Spleen (tissue), 11 donors: ENCODE data around the gene LMO2. TPM values are rescaled to one million over a fixed set of nuclear protein-coding genes. Genes with fewer than 3 reads are reported as not detected.
A peak's percentile ranks its signal among the peaks of the same experiment; 100 is the strongest.

Experiments
- DNase-seq: peaks from one replicate; pipeline ENCODE4 v3.0.0-alpha.2; 2020
- H3K27ac ChIP-seq, 8 donors: fragments of 200-600 bp; sonication (generic) in 7 of 8; 1 replicate in 4 of 8; 2 replicates in 4 of 8; pipeline versions ENCODE4 v1.5.0 to v1.8.0; 2016 to 2021; ENCODE audit warnings: inconsistent platforms in 4 of 8, mild to moderate bottlenecking in 4 of 8, moderate library complexity in 1 of 8
- H3K27me3 ChIP-seq, 7 donors: fragments of 200-600 bp; sonication (generic) in 6 of 7; replicated peaks in 1 of 7; 1 replicate in 4 of 7; 2 replicates in 3 of 7; pipeline versions ENCODE4 v1.5.0 to v1.8.0; 2016 to 2021; ENCODE audit warnings: inconsistent platforms in 3 of 7, mild to moderate bottlenecking in 1 of 7
- H3K36me3 ChIP-seq, 6 donors: fragments of 200-600 bp; sonication (generic) in 5 of 6; 1 replicate in 4 of 6; 2 replicates in 2 of 6; pipeline versions ENCODE4 v1.5.0 to v1.8.0; 2016 to 2021; ENCODE audit warnings: inconsistent platforms in 2 of 6
- H3K4me1 ChIP-seq, 6 donors: fragments of 200-600 bp; sonication (generic) in 5 of 6; 1 replicate in 3 of 6; 2 replicates in 3 of 6; pipeline versions ENCODE4 v1.5.0 to v1.8.0; 2016 to 2021; ENCODE audit warnings: inconsistent platforms in 3 of 6
- H3K4me3 ChIP-seq, 8 donors: fragments of 200-600 bp; sonication (generic) in 7 of 8; 1 replicate in 4 of 8; 2 replicates in 4 of 8; pipeline versions ENCODE4 v1.5.0 to v1.8.0; 2016 to 2021; ENCODE audit warnings: inconsistent platforms in 4 of 8, mild to moderate bottlenecking in 4 of 8, moderate library complexity in 2 of 8
- H3K9me3 ChIP-seq, 8 donors: fragments of 200-600 bp; sonication (generic) in 7 of 8; 1 replicate in 4 of 8; 2 replicates in 4 of 8; pipeline versions ENCODE4 v1.5.0 to v1.8.0; 2016 to 2021; ENCODE audit warnings: inconsistent platforms in 4 of 8
- POLR2A ChIP-seq, 3 donors: fragments of 450-650 bp; IDR thresholded peaks; one replicate each; pipeline ENCODE4 v1.5.1; 2017; ENCODE audit warnings: antibody characterized with exemption in 3 of 3, mild to moderate bottlenecking in 1 of 3
- POLR2AphosphoS5 ChIP-seq, 3 donors: sonication (generic); formaldehyde crosslinking; IDR thresholded peaks; one replicate each; pipeline ENCODE4 v1.5.1; 2017; ENCODE audit warnings: antibody characterized with exemption in 3 of 3
- WGBS, 5 donors: extraction: QIAGEN DNeasy Blood & Tissue Kit in 3 of 5; methylation state at CpG; one replicate each; pipeline versions ENCODE4 v1.1.5 to v1.1.7; 2013 to 2018; 5-methylcytosine and 5-hydroxymethylcytosine counted together
- intact Hi-C: fragments of 100-400 bp; cut with DNase I; formaldehyde crosslinking; loops from one replicate; pipeline ENCODE4 v1.15.0; 2023; ENCODE audit warnings: low total_unique reads
- polyA plus RNA-seq, 3 donors: library from polyadenylated mRNA; stranded (reverse); fragments of 200-250 nt; gene quantifications; one replicate each; pipeline ENCODE4 v1.2.1, GENCODE V29; 2013
- total RNA-seq, 7 donors: library from RNA; depleted of rRNA in 3 of 7; stranded (reverse); fragments of >200 nt in 3 of 7; fragmentation: NEBNext Ultra II Directional in 4 of 7; extraction: Animal tissue kit (Norgen Biotek cat#: 25700) in 4 of 7; gene quantifications; one replicate each; pipeline versions ENCODE4 v1.1.0 to v1.2.1, GENCODE V29; 2016 to 2021
- TF ChIP-seq, protein P1 (sequence below), 11 experiments: fragments of 200-600 bp in 7 of 11; fragments of 450-650 bp in 4 of 11; sonication (generic) in 4 of 11; IDR thresholded peaks in 8 of 11; conservative IDR thresholded peaks in 3 of 11; 1 replicate in 7 of 11; 2 replicates in 4 of 11; pipeline versions ENCODE4 v1.4.0 to v1.8.0; 2016 to 2021; ENCODE audit warnings: antibody characterized with exemption in 11 of 11, inconsistent platforms in 4 of 11, mild to moderate bottlenecking in 1 of 11
- donor health status: healthy with polysubstance abuse.
- donor health status: DM: no; HTN: no; CAD: no; lungs with moderate emphysema.
- donor health status: DM: no; HTN: no; CAD: no.
- donor health status: Bipolar disorder and iron deficiency.
- donor health status: healthy.
- donor health status: DM: no; HTN: no; CAD: no.
- donor health status: DM: yes; HTN: yes; CAD: no.

LMO2 gene
- total and polyA plus RNA-seq, 10 donors, result 36.0 to 79.4 (median 61.5) TPM

DNA sequence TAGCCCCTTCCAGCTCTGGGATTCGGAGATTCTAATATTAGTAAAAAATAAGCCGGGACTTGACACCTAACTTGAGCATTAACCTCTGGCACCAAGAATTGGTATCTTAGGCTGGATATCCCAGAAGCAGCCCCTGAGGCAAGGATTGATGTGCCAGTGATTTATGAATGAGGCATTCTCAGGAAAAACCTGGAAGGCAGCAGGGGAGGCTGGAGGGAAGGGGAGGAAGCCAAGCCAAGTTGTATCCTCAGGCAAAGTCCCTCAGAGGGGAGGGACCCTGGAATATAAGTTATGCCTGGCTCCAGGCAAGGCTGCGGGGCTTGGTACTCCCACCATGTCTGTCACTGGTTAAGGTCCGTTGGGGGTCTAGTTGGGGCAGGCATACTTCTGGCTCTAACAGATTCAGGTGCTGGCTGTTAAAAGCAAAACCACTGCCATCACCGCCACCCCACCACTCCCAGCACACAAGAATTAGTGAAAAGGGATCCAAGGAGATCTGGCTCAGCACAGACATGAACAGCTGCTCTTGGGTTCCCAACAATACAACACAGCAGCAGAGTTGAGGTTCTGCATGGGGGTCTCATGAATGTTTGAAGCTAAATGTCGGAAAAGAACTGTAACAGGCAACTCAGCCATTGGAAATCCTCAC is 29.8 kb downstream of the LMO2 start:
- WGBS, 5 donors, result 78 to 88% (median 84%) methylated on average over 4 to 6 of the region's 6 CpGs
- Histone ChIP-seq H3K27me3 (no peaks in the 10 kb centered on the region), H3K4me1 (peaks cover 4 to 93% (median 51%) of the 10 kb centered on the region in 6 donors), H3K36me3 (peaks cover 0 to 85% (median 19%) of the 10 kb centered on the region in 6 donors), H3K27ac (peak overlapping the region in 3 of 8 donors; percentile 0 to 32 (median 15)), H3K9me3 (no peaks in the 10 kb centered on the region), H3K4me3 (no peak overlapping the region)
- DNase-seq, result peak; percentile 29
- intact Hi-C loops, result loop anchor here (2.0 kb wide), 1 partner anchor 109 kb away; no protein-coding TSS in a partner anchor
- TF ChIP-seq, protein P1, sequence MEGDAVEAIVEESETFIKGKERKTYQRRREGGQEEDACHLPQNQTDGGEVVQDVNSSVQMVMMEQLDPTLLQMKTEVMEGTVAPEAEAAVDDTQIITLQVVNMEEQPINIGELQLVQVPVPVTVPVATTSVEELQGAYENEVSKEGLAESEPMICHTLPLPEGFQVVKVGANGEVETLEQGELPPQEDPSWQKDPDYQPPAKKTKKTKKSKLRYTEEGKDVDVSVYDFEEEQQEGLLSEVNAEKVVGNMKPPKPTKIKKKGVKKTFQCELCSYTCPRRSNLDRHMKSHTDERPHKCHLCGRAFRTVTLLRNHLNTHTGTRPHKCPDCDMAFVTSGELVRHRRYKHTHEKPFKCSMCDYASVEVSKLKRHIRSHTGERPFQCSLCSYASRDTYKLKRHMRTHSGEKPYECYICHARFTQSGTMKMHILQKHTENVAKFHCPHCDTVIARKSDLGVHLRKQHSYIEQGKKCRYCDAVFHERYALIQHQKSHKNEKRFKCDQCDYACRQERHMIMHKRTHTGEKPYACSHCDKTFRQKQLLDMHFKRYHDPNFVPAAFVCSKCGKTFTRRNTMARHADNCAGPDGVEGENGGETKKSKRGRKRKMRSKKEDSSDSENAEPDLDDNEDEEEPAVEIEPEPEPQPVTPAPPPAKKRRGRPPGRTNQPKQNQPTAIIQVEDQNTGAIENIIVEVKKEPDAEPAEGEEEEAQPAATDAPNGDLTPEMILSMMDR (IDR thresholded peaks at IDR 0.05 in 8 of 11, conservative IDR thresholded peaks at IDR 0.05 in 3 of 11), result no peak
- no peak for TF ChIP-seq POLR2AphosphoS5 (IDR thresholded peaks at IDR 0.05)
- TF ChIP-seq POLR2A (IDR thresholded peaks at IDR 0.05), result no peak

DNA sequence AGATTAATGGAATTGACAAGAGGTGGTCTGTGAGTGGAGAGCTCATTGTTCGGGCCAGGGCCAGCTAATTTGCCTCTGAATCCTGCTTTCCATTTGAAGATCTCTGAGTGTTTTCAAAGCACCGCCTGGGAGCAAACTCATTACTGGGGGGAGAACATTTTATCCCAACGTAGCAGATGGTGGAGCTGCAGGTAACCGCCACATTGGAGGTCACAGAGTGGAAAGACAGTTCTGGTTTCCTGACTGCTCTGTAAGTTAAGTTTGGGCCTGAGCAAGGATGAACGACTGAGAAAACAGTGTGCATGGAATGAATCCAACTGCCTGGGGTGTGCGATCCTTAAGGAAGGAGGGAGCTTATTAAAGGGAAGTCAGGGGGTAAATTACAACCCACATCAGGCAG is 30.5 kb downstream of the LMO2 start:
- DNase-seq, result no peak
- Histone ChIP-seq H3K4me3 (no peak overlapping the region), H3K27me3 (no peaks in the 10 kb centered on the region), H3K4me1 (peaks cover 4 to 88% (median 47%) of the 10 kb centered on the region in 6 donors), H3K36me3 (peaks cover 0 to 86% (median 19%) of the 10 kb centered on the region in 6 donors), H3K9me3 (no peaks in the 10 kb centered on the region), H3K27ac (peak overlapping the region in 1 of 8 donors; percentile 0)
- 68 to 76% (median 72%) methylated on average over 6 of the region's 6 CpGs for WGBS, 5 donors
- TF ChIP-seq POLR2AphosphoS5 (IDR thresholded peaks at IDR 0.05), result no peak
- TF ChIP-seq, protein P1 (IDR thresholded peaks at IDR 0.05 in 8 of 11, conservative IDR thresholded peaks at IDR 0.05 in 3 of 11), result no peak
- TF ChIP-seq POLR2A (IDR thresholded peaks at IDR 0.05), result no peak
- intact Hi-C loops, result loop anchor here (2.0 kb wide), 1 partner anchor 109 kb away; no protein-coding TSS in a partner anchor

DNA sequence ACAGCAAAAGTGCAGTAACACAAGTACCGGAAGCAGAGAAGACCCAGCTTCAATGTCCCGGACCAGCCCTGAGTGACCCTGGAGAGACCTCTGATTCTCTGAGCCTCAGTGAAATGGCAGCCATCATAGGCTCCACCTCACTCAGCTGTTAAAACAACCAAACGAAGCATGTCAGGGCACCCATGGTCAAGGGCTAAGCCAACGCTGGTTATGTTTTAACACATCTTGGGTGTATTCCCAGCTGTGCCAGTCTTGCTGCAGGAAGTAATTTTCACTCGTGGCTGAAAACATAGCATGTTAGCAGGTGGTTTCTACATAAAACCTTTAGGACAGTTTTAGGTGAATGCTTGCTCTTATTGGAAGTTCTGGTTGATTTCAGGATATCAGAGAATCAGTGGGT is 30.9 kb downstream of the LMO2 start:
- 54 to 66% (median 63%) methylated on average over 5 of the region's 5 CpGs for WGBS, 5 donors
- H3K4me3 ChIP-seq, result no peak overlapping the region
- H3K27ac ChIP-seq, result peak overlapping the region in 2 of 8 donors; percentile 3 to 14
- H3K36me3 ChIP-seq, result peaks cover 0 to 90% (median 19%) of the 10 kb centered on the region in 6 donors
- peaks cover 4 to 86% (median 46%) of the 10 kb centered on the region in 6 donors for H3K4me1 ChIP-seq
- TF ChIP-seq, protein P1 (IDR thresholded peaks at IDR 0.05 in 8 of 11, conservative IDR thresholded peaks at IDR 0.05 in 3 of 11), result no peak
- no peak for TF ChIP-seq POLR2A (IDR thresholded peaks at IDR 0.05)
- no peak for TF ChIP-seq POLR2AphosphoS5 (IDR thresholded peaks at IDR 0.05)
- DNase-seq, result no peak
- no peaks in the 10 kb centered on the region for H3K9me3 ChIP-seq
- intact Hi-C loops, result loop anchor here (2.0 kb wide), 1 partner anchor 110 kb away; no protein-coding TSS in a partner anchor
- no peaks in the 10 kb centered on the region for H3K27me3 ChIP-seq

DNA sequence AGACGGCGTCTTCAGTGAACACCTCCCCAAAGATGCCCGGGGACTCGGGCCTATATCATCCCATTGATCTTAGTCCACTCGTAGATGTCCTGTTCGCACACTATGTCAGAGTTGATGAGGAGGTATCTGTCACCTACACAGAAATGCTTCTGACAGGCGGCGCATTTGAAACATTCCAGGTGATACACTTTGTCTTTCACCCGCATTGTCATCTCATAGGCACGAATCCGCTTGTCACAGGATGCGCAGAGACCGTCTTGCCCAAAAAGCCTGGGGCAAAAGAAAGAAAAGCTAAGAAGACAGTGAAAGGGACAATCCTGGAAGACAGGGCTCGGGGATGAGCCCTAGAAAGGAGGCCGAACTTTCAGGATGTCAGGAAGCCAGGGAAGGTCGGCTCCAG is 32.6 kb downstream of the LMO2 start:
- peaks cover 0 to 80% (median 38%) of the 10 kb centered on the region in 6 donors for H3K4me1 ChIP-seq
- WGBS, 5 donors, result 84 to 87% (median 85%) methylated on average over 16 of the region's 16 CpGs

More for the DNA sequence above, 32.6 kb downstream of the LMO2 start:
- peak overlapping the region in 2 of 8 donors; percentile 15 to 28 for H3K27ac ChIP-seq
- no peak overlapping the region for H3K4me3 ChIP-seq
- peaks cover 0 to 90% (median 19%) of the 10 kb centered on the region in 6 donors for H3K36me3 ChIP-seq
- DNase-seq, result no peak
- no peaks in the 10 kb centered on the region for H3K27me3 ChIP-seq
- intact Hi-C loops, result no loop called here
- TF ChIP-seq POLR2A (IDR thresholded peaks at IDR 0.05) (no peak), POLR2AphosphoS5 (IDR thresholded peaks at IDR 0.05) (no peak)
- TF ChIP-seq, protein P1 (IDR thresholded peaks at IDR 0.05 in 8 of 11, conservative IDR thresholded peaks at IDR 0.05 in 3 of 11), result no peak
- H3K9me3 ChIP-seq, result no peaks in the 10 kb centered on the region
